Measurements from ENCODE around the gene RABGAP1L.
"Not testable (repeated sequence)": the region's sequence is repeated elsewhere in the genome, so short reads cannot be mapped to it uniquely, and the experiment has no call there.

The RABGAP1L gene

DNA sequence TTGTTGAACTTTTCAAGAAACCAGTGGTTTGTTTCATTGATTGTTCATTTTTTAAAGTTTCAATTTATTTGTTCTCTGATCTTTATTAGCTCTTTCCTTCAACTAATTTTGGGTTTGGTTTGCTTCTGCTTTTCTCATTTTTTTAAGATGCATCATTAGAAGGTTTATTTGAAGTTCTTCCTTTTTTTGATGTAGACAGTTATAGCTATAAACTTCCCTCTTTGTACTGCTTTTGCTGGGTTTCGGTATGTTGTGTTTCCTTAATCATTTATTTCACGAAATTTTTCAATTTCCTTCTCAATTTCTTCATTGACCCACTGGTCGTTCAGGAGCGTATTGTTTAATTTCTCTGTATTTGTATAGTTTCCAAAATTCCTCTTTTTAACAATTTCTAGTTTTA, 155.1 kb downstream of the RABGAP1L start:
- DNase-seq = no peak

GRCh38 chr1:174315239-174315638, 155.9 kb downstream of the RABGAP1L start:
- DNase-seq = no peak

DNA sequence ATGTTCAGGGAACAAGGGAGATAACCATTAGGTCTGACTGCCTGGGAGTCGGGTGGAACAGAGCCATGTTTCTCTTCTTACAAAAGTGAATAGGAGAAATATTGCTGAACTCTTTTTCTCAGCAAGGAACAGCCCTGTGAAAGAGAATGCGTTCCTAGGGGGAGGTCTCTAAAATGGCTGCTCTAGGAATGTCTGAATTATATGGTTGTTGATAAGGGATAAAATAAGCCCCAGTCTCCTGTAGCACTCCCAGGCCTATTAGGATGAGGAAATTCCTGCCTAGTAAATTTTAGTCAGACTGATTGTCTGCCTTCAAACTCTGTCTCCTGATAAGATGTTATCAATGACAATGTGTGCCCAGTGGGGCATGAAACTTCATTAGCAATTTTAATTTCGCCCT, 161.6 kb downstream of the RABGAP1L start:
- peak; percentile 38 for DNase-seq

DNA sequence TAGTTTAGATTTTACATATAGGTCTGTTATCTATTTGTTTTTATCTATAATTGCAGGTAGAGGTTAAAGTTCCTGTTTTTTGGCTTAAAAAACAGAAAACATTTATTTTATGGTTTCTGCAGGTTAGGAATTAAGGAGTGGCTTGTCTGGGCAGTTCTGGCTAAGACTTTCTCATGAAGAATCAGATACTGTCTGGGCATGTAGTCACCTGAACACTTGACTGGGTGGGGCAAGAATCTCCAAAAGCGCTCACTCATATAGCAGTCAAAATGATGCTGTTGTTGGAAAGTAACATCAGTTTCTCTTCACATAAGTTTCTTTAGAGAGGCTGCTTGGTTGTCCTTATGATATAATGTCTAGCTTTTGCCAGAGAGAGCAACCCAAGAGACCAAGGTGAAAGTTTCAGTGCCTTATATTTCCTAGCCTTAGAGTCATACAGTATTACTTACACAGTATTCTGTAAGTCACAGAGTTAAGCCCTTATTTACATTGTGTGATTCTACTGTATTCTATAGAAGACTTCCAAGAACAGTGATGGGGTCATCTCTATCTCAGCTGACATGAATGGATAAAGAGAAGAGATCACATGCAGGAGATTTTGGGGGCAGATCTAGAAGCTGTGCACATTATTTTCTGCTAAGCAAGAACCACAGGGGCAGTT, 163.0 kb downstream of the RABGAP1L start:
- DNase-seq = no peak

GRCh38 chr1:174324493-174324892, 165.2 kb downstream of the RABGAP1L start:
- DNase-seq = no peak

DNA sequence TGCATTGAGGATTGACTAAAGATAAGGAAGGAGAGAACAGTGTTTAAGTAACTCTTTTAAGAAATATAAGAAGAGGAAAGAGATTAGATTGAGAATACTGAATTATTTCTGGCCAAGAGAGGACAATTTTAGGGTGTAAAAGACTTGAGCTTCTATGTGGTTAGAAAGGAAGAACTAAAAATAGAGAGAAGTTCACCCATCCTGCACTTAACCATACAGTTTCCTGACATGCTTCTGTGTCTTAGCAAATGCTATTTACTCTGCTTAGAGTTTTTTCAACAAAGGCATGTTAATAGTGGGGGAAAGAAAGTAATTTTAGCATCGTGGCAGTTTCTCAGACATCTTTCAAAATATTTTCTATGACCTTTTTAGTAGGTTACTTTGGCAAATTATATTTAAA, 165.6 kb downstream of the RABGAP1L start:
- no peak for DNase-seq

DNA sequence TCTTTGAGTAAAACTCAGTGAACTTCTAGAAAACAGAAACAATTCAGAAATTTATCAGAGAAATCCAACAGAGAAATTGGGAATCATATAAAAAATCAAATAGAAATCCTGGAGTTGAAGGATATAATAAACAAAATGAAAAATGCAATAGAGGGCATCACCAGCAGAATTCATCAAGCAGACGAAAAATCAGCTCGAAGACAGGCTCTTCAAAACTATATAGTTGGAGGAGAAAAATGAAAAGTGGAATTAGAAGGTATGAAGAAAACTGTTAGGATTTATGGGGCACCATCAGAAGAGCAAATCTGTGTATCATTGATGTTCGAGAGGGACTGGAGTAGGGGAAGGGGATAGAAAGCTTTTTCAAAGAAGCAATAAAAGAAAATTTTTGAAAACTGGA, 167.0 kb downstream of the RABGAP1L start:
- DNase-seq = no peak

- no peak for DNase-seq
Observed at GRCh38 chr1:174333437-174333836, 174.1 kb downstream of the RABGAP1L start.

DNA sequence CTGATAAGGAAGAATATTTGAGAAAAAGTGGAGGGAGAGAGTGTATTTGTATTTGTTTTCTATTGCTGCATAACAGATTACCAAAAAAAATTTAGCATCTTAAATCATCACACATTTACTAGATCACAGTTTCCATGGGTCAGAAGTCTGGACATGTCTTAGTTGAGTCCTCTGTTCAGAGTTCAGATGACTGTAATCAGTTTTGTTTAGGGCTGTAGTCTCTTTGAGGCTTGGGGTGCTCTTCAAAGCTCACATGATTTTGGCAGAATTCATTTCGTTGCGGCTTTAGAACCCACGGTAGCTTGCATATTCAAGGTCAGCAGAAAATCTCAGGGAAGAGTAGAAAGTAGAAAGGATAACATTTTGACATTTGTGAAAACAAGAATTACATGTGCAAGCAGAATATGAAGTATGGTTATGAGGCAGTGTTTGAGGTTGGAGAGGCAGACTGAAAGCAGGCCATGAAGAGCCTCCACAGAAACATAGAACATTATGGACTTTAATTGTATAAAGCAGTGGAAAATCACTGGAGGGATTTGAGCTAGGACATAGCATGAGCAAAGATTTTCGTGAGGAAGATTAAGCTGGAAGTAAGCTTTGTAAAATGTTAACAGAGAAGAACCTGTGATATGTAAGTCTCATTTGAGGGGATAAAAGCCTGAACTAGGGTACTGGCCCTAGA, 177.8 kb downstream of the RABGAP1L start:
- no peak for DNase-seq

GRCh38 chr1:174340404-174340803, 181.1 kb downstream of the RABGAP1L start:
- DNase-seq = not testable (repeated sequence)

- DNase-seq = no peak
Observed at GRCh38 chr1:174344162-174344561, 184.8 kb downstream of the RABGAP1L start.

- no peak for DNase-seq
Observed at GRCh38 chr1:174352117-174352516, 192.8 kb downstream of the RABGAP1L start.

DNA sequence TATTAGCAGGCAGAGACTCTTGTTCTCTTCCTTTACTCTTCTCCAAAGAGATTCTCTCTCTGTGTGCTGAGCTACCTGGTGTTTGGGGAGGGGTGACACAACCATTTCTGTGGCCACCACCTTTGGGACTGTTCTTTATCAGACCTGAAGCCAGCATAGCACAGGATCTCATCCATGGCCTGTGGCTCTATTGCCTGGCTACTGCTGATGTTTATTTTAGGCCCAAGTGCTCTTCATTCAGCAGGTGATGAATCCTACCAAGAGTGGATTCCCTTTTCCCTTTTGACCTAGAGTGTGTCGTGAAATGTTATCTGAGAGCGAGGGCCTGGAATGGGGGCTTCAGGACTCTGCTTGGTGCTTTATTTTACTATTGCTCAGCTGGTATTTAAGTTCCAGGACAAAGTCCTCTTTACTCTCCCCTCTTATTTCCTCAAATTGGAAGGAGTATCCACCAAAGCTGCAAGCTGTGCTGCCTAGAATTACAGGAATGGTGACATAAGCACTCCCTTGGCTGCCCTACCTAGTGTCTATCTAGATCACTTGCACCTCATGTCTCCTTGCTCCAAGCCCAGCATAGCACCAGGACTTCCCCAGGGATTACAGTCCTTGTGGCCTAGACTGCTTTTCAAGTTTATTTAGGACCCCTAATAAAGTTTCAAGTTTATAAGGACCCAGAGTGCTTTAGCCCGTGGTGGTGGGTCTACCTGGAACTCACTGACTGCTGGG, 193.7 kb downstream of the RABGAP1L start:
- no peak for DNase-seq

GRCh38 chr1:174358344-174358743, 199.0 kb downstream of the RABGAP1L start:
- no peak for DNase-seq

DNA sequence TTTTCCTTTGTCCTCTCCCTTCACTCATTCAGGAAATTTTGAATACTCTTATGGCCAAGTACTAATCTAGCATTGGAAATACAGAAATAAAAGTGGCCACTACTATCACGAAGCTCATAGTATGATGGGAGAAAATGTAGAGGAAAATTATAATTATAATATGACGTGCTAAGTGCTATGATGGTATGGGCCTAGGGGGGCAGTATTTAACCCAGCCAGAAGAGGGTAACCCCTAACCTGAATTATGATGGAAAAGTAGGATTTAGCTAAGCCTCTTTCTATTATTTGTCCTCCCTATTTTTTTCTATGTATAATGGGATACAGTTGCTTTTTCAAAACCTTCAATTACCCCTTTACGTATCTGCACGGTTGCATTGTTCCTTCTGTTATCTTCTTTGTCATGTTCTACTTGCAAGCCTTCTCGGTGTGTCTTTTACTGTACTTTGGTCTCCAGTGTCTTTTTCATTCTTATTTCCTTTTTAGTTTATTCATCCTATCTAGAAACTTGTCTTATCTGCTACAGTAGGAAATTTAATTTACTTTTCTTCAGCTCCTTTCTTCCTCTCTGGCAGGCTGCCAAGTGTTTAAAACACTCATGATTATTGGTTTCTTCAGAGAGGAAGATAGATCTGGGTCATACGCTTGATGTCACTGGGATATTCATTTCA, 199.6 kb downstream of the RABGAP1L start:
- peak; percentile 46 for DNase-seq

DNA sequence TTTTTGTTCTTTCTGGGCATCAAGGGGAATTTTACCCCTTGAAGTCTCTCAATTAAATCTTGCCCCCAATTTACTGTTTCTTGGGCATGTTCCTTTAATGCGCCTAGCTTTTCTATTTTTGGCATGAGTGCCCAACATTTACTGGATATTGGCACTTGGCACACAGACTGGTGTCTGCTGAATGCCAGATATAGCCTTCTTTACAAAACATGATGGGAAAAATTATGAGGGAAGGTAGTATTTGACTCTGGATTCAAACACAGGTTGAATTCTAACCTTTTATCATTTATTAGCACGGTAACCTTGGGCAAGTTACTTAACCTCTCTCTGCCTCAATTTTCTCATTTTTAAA, 200.1 kb downstream of the RABGAP1L start:
- DNase-seq = no peak

DNA sequence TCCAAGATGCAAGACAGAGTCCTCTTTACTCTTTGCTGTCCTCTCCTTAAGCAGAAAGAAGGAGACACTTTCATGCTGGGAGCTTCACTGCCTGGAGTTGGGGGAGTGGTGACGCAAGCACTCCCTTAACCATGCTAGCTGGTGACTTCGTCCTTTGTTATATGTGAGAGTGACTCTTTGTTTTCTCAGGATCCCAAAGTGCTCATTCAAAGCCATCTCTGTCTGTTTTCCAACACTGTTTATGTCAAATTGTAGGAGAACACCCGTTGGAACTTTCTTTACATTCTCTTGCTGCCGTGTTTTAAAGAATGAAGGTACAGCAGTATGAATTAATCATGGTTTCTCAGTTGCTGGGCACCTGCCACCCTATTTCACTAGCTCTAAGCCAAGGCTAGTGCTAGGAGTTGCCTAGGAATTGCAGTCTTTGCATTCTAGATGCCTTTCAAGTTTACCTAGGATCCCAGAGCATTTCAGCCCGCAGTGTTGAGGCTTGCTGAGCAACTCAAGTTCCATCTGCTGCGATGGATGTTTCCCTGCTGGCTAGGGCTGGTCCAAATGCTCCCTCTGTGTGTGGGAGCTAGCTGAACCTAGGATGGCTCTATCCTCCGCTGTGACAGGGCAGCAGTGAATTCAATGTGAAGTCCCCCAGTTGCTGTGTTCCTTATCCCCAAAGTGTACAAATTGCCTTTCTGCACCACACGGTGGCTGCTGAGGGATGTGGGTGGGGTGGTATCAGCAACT, 205.8 kb downstream of the RABGAP1L start:
- no peak for DNase-seq

DNA sequence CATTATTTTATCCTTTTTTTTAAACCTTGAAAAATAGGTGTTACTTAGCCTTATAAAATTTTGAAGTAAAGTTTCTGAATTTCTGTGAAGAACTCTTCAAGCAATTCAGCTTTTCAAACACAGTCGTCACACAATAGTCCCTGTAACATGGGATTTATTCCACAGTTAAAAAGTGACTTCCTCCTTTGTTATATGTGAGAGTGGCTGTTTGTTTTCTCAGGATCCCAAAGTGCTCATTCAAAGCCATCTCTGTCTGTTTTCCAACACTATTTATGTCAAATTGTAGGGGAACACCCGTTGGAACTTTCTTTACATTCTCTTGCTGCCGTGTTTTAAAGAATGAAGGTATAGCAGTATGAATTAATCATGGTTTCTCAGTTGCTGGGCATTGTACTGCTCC, 207.6 kb downstream of the RABGAP1L start:
- no peak for DNase-seq

DNA sequence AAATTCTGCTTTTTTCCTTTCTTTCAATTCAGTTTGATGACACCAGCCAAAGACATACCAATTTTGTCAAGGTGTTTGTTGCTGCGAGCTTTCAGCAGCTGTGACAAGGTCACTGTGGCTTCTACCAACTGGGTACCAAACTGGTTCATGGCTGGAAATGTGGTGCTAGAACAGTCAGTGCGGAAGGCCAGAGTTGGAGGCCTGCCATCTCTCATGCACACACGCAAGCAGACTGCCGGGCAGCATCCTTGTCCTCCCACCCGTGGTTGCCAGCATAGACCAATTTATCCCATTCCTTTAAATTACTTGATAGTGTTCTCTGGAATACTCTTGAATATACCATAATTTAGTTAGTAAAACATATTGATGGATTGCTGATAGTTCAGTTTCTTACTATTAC, 208.6 kb downstream of the RABGAP1L start:
- no peak for DNase-seq

DNA sequence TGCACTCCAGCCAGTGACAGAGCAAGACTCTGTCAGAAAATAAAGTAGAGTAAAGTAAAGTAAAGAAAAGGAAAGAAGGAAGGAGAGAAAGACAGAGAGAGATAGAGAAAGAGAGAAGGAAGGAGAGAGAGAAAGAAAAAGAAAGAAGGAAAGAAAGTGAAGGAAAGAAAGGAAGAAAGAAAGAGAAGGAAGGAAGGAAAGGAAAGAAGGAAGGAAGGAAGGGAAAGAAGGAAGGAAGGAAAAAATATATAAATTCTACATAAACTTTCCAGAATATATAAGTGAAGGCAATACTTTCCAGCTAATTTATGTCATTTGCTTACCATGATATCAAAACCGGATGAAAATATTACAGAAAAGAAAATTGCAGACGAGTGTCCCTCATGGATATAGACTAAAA, 216.7 kb downstream of the RABGAP1L start:
- no peak for DNase-seq

GRCh38 chr1:174391716-174392115, 232.4 kb downstream of the RABGAP1L start:
- DNase-seq = no peak

- no peak for DNase-seq
Observed at GRCh38 chr1:174393885-174394284, 234.6 kb downstream of the RABGAP1L start.

- DNase-seq = no peak
Observed at GRCh38 chr1:174397261-174397660, 237.9 kb downstream of the RABGAP1L start.

Data from NCI-H82 (cell line).